GM19043 (cell line): ENCODE results near the gene PLAAT3.
"Not testable (repeated sequence)": the region's sequence is repeated elsewhere in the genome, so short reads cannot be mapped to it uniquely, and the experiment has no call there.

Experiments used
- ATAC-seq: cut with Tn5 transposase; IDR thresholded peaks from one replicate; pipeline ENCODE4 v1.9.1; 2021; ENCODE audit warnings: low read depth; ENCODE audit not compliant: unreplicated experiment

The PLAAT3 gene

DNA sequence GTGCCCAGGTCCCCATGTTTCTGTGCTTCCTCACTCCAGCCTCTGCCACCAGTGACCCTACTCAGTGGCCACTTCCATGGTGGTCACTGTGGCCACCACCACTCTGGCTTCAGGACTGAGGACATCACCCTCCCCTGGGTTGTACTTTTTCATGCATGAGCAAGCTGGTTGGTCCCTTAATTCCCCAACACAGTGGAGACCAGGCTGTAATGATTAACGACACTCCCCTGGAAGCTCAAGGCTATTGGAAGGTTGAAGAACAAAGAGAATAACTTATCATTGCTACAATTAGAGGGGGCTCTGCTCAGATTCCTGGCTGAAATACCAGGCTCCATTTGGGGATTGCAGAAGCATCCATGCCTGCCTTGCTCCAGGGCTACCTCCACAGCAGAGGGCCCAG is 67.2 kb downstream of the PLAAT3 start:
- ATAC-seq: no peak

DNA sequence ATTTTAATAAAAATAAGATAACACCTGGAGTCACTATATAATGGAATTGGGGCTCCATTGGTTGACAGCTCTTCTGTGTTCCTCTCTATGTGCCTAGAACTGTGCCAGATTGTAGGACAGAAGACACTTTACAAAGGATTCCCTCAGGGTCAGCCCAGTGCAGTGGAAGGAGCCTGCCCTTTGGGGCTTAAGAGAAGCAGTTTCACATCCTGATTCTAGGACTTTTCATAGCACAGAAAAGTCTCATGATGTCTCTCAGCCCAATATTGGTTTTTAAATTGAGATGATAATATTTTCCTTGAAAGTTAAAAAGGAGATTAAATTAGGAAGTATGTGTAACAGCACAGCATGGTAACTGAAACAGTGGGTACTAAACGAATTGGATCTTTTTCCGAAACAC is 70.5 kb downstream of the PLAAT3 start:
- no peak for ATAC-seq

GRCh38 chr11:63542506-63542905 is 71.7 kb downstream of the PLAAT3 start:
- ATAC-seq: not testable (repeated sequence)

GRCh38 chr11:63537293-63538101 is 76.7 kb downstream of the PLAAT3 start:
- ATAC-seq: no peak

DNA sequence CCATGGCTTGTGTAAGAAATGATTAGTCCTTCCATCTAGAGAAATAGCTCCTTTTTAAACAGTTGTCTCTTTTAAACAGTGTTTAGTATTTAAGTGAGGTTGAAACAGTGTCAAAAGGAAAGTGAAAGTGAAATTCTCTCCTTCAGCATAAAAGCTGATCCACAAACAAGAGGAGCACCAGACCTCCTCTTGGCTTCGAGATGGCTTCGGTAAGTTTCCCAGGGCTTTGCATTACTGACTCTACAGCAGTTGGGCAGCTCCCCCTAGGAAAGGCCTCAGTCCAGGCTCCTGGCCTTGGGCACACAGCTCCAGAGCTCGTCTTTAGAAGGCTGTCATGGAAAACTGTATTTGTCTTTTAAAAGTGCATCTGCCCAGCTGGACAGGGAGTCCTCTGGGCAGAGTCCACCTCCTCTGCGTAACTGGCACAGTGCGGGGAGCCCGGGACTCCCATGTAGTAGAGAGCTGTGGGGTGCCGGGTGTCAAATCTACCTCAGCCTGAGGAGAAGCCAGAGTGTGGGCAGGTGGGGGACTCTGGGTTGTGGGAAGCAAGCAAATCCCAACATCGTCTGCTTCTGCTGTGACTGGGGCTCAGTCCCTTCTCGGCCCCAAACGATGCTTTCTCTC is 77.5 kb downstream of the PLAAT3 start, which contains the start of gene PLAAT4:
Gene PLAAT4, plus strand, starts transcription at position 140 of the 624 bp plus-strand sequence. Its CDS starts 61 bp downstream, at position 201.
- no peak for ATAC-seq

- ATAC-seq: no peak
Measured at GRCh38 chr11:63535734-63536133, 78.5 kb downstream of the PLAAT3 start.

DNA sequence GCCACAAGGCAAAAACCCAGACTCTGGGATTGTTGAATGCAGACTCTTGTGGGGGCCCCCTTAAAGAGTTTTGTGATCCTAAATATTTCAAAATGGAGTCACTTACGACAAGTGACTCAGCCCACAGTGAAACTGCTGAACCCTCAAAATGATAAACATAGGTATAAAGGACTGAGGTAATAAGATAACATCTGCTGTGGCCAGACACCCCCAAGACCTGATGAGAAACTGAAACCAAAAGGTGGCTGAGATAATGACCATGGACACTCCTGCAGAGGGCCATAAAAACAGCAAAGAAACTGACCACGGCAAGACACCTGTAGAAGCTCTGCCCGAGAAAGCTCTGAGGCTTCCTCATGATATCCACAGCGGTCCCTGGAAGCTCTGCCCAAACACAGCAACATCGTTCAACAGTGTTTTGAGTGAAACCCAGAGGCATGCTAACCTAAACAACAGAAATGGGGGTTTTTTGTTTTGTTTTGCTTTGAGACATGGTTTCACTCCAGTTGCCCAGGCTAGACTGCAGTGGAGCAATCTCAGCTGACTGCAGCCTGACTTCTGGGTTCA is 79.3 kb downstream of the PLAAT3 start:
- no peak for ATAC-seq

DNA sequence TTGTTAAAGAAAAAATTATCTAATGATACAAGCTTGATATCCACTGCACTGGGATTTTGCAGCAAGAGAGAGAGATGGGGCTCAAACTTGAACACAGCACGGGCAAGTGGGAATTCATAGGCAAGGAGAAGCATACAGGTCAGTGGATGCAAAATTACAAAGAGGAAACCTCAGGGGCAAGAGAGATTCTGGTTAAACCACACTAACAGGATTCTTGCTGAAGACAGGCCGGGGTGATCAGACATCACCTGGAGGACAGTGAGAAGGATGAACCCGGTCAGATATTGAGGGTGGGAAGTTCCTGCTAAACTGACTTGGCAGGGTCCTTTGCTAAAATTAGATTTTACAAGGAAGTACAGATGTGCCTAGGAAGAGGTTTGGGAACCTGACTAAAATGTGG is 80.2 kb downstream of the PLAAT3 start:
- ATAC-seq: no peak

GRCh38 chr11:63532799-63533475 is 81.3 kb downstream of the PLAAT3 start:
- no peak for ATAC-seq

- no peak for ATAC-seq
Measured at GRCh38 chr11:63532117-63532516, 82.1 kb downstream of the PLAAT3 start.

- ATAC-seq: peak; percentile 82
Measured at GRCh38 chr11:63531074-63531792, 83.0 kb downstream of the PLAAT3 start.

DNA sequence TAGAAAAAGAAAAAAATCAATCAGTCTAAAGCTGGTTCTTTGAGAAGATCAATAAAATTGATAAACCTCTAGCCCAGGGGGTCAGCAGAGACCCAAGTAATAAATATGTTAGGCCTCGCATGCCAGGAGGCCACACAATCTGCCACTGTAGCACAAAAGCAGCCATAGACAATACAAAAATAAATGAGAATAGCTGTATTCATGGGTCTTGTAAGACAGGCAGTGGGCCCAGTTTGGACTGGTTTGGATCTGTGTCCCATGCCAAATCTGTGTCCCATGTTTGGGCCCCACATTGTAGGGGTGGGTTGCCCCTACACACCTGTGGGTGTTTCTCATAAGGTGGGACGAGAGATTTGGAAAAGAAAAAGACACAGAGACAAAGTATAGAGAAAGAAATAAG is 84.2 kb downstream of the PLAAT3 start:
- ATAC-seq: no peak

DNA sequence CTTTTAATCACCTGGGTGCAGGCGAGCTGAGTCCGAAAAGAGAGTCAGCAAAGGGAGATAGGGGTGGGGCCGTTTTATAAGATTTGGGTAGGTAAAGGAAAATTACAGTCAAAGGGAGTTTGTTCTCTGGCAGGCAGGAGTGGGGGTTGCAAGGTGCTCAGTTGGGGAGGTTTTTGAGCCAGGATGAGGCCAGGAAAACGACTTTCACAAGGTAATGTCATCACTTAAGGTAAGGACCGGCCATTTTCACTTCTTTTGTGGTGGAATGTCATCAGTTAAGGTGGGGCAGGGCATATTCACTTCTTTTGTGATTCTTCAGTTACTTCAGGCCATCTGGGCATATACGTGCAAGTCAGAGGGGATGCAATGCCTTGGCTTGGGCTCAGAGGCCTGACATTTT is 84.9 kb downstream of the PLAAT3 start:
- ATAC-seq: not testable (repeated sequence)

- not testable (repeated sequence) for ATAC-seq
Measured at GRCh38 chr11:63528729-63529278, 85.4 kb downstream of the PLAAT3 start.

GRCh38 chr11:63528156-63528555 is 86.1 kb downstream of the PLAAT3 start:
- ATAC-seq: not testable (repeated sequence)

DNA sequence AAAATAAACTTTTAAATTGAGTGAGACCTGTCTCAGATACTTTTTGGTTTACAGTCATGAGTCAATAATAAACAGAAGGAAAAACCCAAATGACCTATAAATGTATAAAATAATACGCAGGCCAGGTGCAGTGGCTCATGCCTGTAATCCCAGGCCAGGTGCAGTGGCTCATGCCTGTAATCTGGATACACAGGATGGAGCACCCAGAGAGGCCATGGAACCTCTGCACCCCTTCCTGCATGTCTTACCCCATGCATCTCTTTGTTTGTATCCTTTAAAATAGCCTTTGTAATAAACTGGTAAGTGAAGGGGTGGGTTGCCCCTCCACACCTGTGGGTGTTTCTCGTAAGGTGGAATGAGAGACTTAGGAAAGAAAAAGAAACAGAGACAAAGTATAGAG is 86.6 kb downstream of the PLAAT3 start:
- no peak for ATAC-seq
